ENCODE data around the gene BICC1. TPM values are rescaled to one million over a fixed set of nuclear protein-coding genes. Genes with fewer than 3 reads are reported as not detected.

Gene BICC1
- polyA plus RNA-seq, 3 donors, result 0.02 to 0.24 (median 0.14) TPM

DNA sequence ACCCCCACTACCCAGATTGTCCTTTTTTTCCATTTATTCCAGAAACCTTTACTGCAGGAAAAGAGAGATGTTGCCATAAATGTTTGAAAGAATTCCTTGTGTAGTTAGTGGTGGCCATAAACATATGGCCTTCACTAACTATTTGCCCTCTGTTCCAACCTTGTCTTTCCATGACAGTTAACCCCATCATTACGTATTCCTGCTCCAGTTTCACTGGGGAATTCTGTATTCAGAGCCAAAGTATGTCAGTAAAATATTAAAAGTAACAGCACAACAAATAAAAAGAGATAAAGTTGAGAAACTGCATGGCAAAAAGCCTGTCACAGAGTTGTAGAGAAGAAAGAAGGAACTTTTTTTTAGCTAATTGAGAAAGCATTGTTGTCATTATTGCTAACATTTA lies 261.3 kb downstream of the BICC1 start:
- DNase-seq, result no peak
- H3K4me3 Mint-ChIP-seq, result no peak overlapping the region
- Histone ChIP-seq H3K36me3 (replicated peaks in 1 of 2; ENCODE audit: control insufficient read depth in 1 of 2, insufficient read depth in 2 of 2, low read length in 2 of 2) (no peaks in the 10 kb centered on the region), H3K4me3 (replicated peaks in 1 of 3; ENCODE audit: low read depth in 2 of 3, low read length in 3 of 3) (no peak overlapping the region), H3K4me2 (replicated peaks; ENCODE audit: extremely low read depth, low read length, poor library complexity, severe bottlenecking) (no peak overlapping the region), H2AFZ (ENCODE audit: insufficient read depth, low read depth, low read length, poor library complexity, severe bottlenecking) (no peak overlapping the region), H3K79me2 (ENCODE audit: insufficient read depth, low read length) (no peaks in the 10 kb centered on the region), H3K9ac (ENCODE audit: insufficient read depth, low read length, poor library complexity, severe bottlenecking) (no peak overlapping the region), H3K4me1 (ENCODE audit: control insufficient read depth in 1 of 2, insufficient read depth in 2 of 2, low read length in 2 of 2) (no peaks in the 10 kb centered on the region), H4K20me1 (ENCODE audit: insufficient read depth, low read length) (no peaks in the 10 kb centered on the region), H3K27me3 (ENCODE audit: control insufficient read depth in 2 of 2, insufficient read depth in 2 of 2, low read length in 2 of 2) (no peaks in the 10 kb centered on the region), H3K27ac (ENCODE audit: low read depth in 1 of 2, low read length in 2 of 2) (no peak overlapping the region), H3K9me3 (replicated peaks in 1 of 2; ENCODE audit: control insufficient read depth in 1 of 2, insufficient read depth in 1 of 2, low read length in 2 of 2) (no peaks in the 10 kb centered on the region)
- no peak overlapping the region for H3K27ac Mint-ChIP-seq
- peaks cover 0 to 2% (median 0%) of the 10 kb centered on the region in 7 donors for H3K9me3 Mint-ChIP-seq
- peaks cover 5% of the 10 kb centered on the region for H3K4me1 Mint-ChIP-seq
- H3K36me3 Mint-ChIP-seq, result no peaks in the 10 kb centered on the region
- WGBS (ENCODE audit: insufficient coverage), result no CpG with 5 or more reads among the region's 1 CpG
- intact Hi-C loops (cut with micrococcal nuclease), result no loop called here
- TF ChIP-seq CTCF (IDR thresholded peaks at IDR 0.05), result no peak
- H3K27me3 Mint-ChIP-seq (ENCODE audit: low read depth in 3 of 3), result no peaks in the 10 kb centered on the region

- Histone ChIP-seq H3K4me3 (replicated peaks in 1 of 3; ENCODE audit: low read depth in 2 of 3, low read length in 3 of 3) (no peak overlapping the region), H3K4me2 (replicated peaks; ENCODE audit: extremely low read depth, low read length, poor library complexity, severe bottlenecking) (no peak overlapping the region), H3K79me2 (ENCODE audit: insufficient read depth, low read length) (no peaks in the 10 kb centered on the region), H4K20me1 (ENCODE audit: insufficient read depth, low read length) (no peaks in the 10 kb centered on the region), H3K9me3 (replicated peaks in 1 of 2; ENCODE audit: control insufficient read depth in 1 of 2, insufficient read depth in 1 of 2, low read length in 2 of 2) (no peaks in the 10 kb centered on the region), H2AFZ (ENCODE audit: insufficient read depth, low read depth, low read length, poor library complexity, severe bottlenecking) (no peak overlapping the region), H3K4me1 (ENCODE audit: control insufficient read depth in 1 of 2, insufficient read depth in 2 of 2, low read length in 2 of 2) (no peaks in the 10 kb centered on the region), H3K27ac (ENCODE audit: low read depth in 1 of 2, low read length in 2 of 2) (no peak overlapping the region), H3K9ac (ENCODE audit: insufficient read depth, low read length, poor library complexity, severe bottlenecking) (no peak overlapping the region), H3K27me3 (ENCODE audit: control insufficient read depth in 2 of 2, insufficient read depth in 2 of 2, low read length in 2 of 2) (no peaks in the 10 kb centered on the region), H3K36me3 (replicated peaks in 1 of 2; ENCODE audit: control insufficient read depth in 1 of 2, insufficient read depth in 2 of 2, low read length in 2 of 2) (no peaks in the 10 kb centered on the region)
- intact Hi-C loops (cut with micrococcal nuclease), result no loop called here
- H3K4me3 Mint-ChIP-seq, result no peak overlapping the region
- no peaks in the 10 kb centered on the region for H3K36me3 Mint-ChIP-seq
- DNase-seq, result no peak
- no peak for TF ChIP-seq CTCF (IDR thresholded peaks at IDR 0.05)
- H3K4me1 Mint-ChIP-seq, result peaks cover 5% of the 10 kb centered on the region
- peaks cover 0 to 2% (median 0%) of the 10 kb centered on the region in 7 donors for H3K9me3 Mint-ChIP-seq
- H3K27me3 Mint-ChIP-seq (ENCODE audit: low read depth in 3 of 3), result peaks cover 0 to 2% (median 0%) of the 10 kb centered on the region in 3 donors
- no peak overlapping the region for H3K27ac Mint-ChIP-seq
- WGBS (ENCODE audit: insufficient coverage), result 57% methylated on average over 1 of the region's 4 CpGs
Measured at GRCh38 chr10:58775960-58776567, 263.4 kb downstream of the BICC1 start.
